HEK293 (cell line): ENCODE measurements around the gene TRAF2.

Experiments
- CTCF ChIP-seq: fragments of 450-650 bp; formaldehyde crosslinking; IDR thresholded peaks from 2 replicates; pipeline ENCODE4 v1.5.1; 2016; ENCODE audit warnings: missing biosample characterization, missing genetic modification characterization
- GLI4 ChIP-seq: fragments of 450-650 bp; formaldehyde crosslinking; IDR thresholded peaks from 2 replicates; pipeline ENCODE4 v1.5.1; 2016; ENCODE audit warnings: missing biosample characterization, missing genetic modification characterization
- MEIS1 ChIP-seq: sonication (generic); formaldehyde crosslinking; IDR thresholded peaks from 2 replicates; pipeline ENCODE4 v1.8.1; 2022; ENCODE audit warnings: missing genetic modification reagents, mild to moderate bottlenecking, borderline replicate concordance
- ZBTB10 ChIP-seq: fragments of 450-650 bp; formaldehyde crosslinking; IDR thresholded peaks from 2 replicates; pipeline ENCODE4 v1.5.1; 2016; ENCODE audit warnings: missing biosample characterization, missing genetic modification characterization
- ZIC2 ChIP-seq: fragments of 450-650 bp; formaldehyde crosslinking; IDR thresholded peaks from 2 replicates; pipeline ENCODE4 v1.5.1; 2016; ENCODE audit warnings: missing biosample characterization, missing genetic modification characterization
- ZNF114 ChIP-seq: fragments of 450-650 bp; formaldehyde crosslinking; IDR thresholded peaks from 2 replicates; pipeline ENCODE4 v1.5.0; 2017; ENCODE audit warnings: missing biosample characterization, missing genetic modification characterization
- ZNF239 ChIP-seq: fragments of 450-650 bp; formaldehyde crosslinking; IDR thresholded peaks from 2 replicates; pipeline ENCODE4 v1.5.1; 2016; ENCODE audit warnings: missing biosample characterization, missing genetic modification characterization
- ZNF416 ChIP-seq: fragments of 450-650 bp; formaldehyde crosslinking; IDR thresholded peaks from 2 replicates; pipeline ENCODE4 v1.5.1; 2016; ENCODE audit warnings: missing biosample characterization, missing genetic modification characterization
- ZNF548 ChIP-seq: fragments of 450-650 bp; formaldehyde crosslinking; IDR thresholded peaks from 2 replicates; pipeline ENCODE4 v1.5.1; 2016; ENCODE audit warnings: missing biosample characterization, missing genetic modification characterization
- ZNF768 ChIP-seq: fragments of 450-650 bp; formaldehyde crosslinking; IDR thresholded peaks from 2 replicates; pipeline ENCODE4 v1.5.1; 2018; ENCODE audit warnings: missing biosample characterization, mild to moderate bottlenecking, missing genetic modification characterization

GRCh38 chr9:136901516-136902258, 15.4 kb downstream of the TRAF2 start:
- TF ChIP-seq ZNF768 (tag by site-specific recombination) (no peak), GLI4 (tag by site-specific recombination) (no peak), ZNF114 (tag by site-specific recombination) (no peak), ZIC2 (tag by site-specific recombination) (no peak), ZNF239 (tag by site-specific recombination) (no peak), ZNF548 (tag by site-specific recombination) (no peak), ZNF416 (tag by site-specific recombination) (no peak), CTCF (tag by site-specific recombination) (no peak), ZBTB10 (no peak), MEIS1 (CRISPR knock-in tag) (no peak)
